ENCODE data around the gene ISY1. TPM values are rescaled to one million over a fixed set of nuclear protein-coding genes. Genes with fewer than 3 reads are reported as not detected.
A peak's percentile ranks its signal among the peaks of the same experiment; 100 is the strongest.

The ISY1 gene
- total and polyA plus RNA-seq, 4 donors = 6.4 to 13.2 (median 10.5) TPM

DNA sequence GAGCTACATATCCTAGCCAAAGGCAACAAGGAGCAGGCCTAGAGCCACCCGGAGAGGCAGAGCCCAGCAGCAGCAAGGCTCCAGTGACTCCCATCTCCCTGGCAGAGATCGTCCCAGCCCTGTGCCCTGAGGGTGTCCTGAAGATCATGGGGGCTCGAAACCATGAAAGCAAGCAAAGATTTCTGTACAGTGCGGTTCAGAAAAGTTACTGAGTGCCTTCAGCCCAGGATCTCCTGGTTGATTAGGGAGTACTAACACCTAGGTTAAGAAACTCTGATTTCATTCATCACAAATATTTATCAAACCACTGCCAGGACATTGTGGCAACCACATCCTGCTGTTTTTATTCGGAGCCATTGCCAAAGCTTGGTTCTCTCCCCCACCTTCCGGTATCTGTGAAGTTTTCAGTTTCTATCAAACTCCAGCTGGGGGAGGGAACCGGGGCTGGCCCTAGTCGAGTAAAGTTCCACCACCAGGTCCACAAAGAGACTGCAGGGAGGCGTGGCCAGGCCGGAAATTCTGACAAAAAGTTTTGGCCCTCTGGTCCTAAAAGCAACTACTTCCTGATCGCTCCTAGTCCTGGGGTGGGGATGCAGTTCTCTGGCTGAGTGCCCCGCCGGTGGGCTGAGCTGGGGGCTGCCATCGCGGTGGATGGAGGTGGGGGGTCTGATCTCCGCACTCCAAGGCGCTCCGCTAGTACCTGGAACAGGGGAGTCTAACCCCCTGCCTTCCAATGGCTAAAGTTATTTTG, 40.4 kb downstream of the ISY1 start:
- Histone ChIP-seq H3K4me1 (ENCODE audit: control insufficient read depth in 4 of 4, insufficient read depth in 4 of 4, low read length in 3 of 4) (peaks cover 17 to 60% (median 52%) of the 10 kb centered on the region in 4 donors), H3K9ac (ENCODE audit: low read depth in 1 of 2, low read length in 2 of 2) (peak overlapping the region; percentile 99), H3K4me3 (ENCODE audit: low read depth in 1 of 3, low read length in 3 of 3) (peak overlapping the region; percentile 70 to 98 (median 96)), H3K27me3 (ENCODE audit: control insufficient read depth in 4 of 4, insufficient read depth in 4 of 4, low read length in 3 of 4) (no peaks in the 10 kb centered on the region), H3K27ac (ENCODE audit: low read depth in 1 of 2, low read length in 2 of 2) (peak overlapping the region; percentile 99 to 100), H3K9me3 (ENCODE audit: control insufficient read depth in 4 of 4, low read length in 3 of 4) (no peaks in the 10 kb centered on the region), H3K36me3 (ENCODE audit: control insufficient read depth in 4 of 4, insufficient read depth in 3 of 4, low read depth in 1 of 4, low read length in 3 of 4) (peaks cover 0 to 6% (median 0%) of the 10 kb centered on the region in 4 donors)
- peak; percentile 66 to 70 for TF ChIP-seq RAD21 (IDR thresholded peaks at IDR 0.05)
- TF ChIP-seq EGR1 (IDR thresholded peaks at IDR 0.05; ENCODE audit: low read depth in 2 of 2) = peak; percentile 72 to 93
- peak; percentile 39 for TF ChIP-seq HNF4G (IDR thresholded peaks at IDR 0.05)
- TF ChIP-seq, protein P1, sequence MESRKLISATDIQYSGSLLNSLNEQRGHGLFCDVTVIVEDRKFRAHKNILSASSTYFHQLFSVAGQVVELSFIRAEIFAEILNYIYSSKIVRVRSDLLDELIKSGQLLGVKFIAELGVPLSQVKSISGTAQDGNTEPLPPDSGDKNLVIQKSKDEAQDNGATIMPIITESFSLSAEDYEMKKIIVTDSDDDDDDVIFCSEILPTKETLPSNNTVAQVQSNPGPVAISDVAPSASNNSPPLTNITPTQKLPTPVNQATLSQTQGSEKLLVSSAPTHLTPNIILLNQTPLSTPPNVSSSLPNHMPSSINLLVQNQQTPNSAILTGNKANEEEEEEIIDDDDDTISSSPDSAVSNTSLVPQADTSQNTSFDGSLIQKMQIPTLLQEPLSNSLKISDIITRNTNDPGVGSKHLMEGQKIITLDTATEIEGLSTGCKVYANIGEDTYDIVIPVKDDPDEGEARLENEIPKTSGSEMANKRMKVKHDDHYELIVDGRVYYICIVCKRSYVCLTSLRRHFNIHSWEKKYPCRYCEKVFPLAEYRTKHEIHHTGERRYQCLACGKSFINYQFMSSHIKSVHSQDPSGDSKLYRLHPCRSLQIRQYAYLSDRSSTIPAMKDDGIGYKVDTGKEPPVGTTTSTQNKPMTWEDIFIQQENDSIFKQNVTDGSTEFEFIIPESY (IDR thresholded peaks at IDR 0.05) = peak; percentile 72
- TF ChIP-seq GABPA (IDR thresholded peaks at IDR 0.05 in 1 of 2, conservative IDR thresholded peaks at IDR 0.05 in 1 of 2) = peak; percentile 67 to 85
- peak; percentile 86 for TF ChIP-seq YY1 (IDR thresholded peaks at IDR 0.05)
- TF ChIP-seq FOXA1 (IDR thresholded peaks at IDR 0.05) = no peak
- no peak for TF ChIP-seq FOXA2 (IDR thresholded peaks at IDR 0.05)
- peak; percentile 78 for TF ChIP-seq TAF1 (conservative IDR thresholded peaks at IDR 0.05)
- TF ChIP-seq RXRA (IDR thresholded peaks at IDR 0.05) = peak; percentile 77 to 91
- peak in 1 of 2 donors; percentile 56 for TF ChIP-seq JUND (IDR thresholded peaks at IDR 0.05)
- TF ChIP-seq, protein P2, sequence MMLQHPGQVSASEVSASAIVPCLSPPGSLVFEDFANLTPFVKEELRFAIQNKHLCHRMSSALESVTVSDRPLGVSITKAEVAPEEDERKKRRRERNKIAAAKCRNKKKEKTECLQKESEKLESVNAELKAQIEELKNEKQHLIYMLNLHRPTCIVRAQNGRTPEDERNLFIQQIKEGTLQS (IDR thresholded peaks at IDR 0.05) = no peak
- TF ChIP-seq HNF4A (conservative IDR thresholded peaks at IDR 0.05) = peak; percentile 68 to 81
- TF ChIP-seq, protein P3, sequence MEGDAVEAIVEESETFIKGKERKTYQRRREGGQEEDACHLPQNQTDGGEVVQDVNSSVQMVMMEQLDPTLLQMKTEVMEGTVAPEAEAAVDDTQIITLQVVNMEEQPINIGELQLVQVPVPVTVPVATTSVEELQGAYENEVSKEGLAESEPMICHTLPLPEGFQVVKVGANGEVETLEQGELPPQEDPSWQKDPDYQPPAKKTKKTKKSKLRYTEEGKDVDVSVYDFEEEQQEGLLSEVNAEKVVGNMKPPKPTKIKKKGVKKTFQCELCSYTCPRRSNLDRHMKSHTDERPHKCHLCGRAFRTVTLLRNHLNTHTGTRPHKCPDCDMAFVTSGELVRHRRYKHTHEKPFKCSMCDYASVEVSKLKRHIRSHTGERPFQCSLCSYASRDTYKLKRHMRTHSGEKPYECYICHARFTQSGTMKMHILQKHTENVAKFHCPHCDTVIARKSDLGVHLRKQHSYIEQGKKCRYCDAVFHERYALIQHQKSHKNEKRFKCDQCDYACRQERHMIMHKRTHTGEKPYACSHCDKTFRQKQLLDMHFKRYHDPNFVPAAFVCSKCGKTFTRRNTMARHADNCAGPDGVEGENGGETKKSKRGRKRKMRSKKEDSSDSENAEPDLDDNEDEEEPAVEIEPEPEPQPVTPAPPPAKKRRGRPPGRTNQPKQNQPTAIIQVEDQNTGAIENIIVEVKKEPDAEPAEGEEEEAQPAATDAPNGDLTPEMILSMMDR (IDR thresholded peaks at IDR 0.05; ENCODE audit: low read depth, low read length, missing input control) = peak; percentile 37
- TF ChIP-seq, protein P4, sequence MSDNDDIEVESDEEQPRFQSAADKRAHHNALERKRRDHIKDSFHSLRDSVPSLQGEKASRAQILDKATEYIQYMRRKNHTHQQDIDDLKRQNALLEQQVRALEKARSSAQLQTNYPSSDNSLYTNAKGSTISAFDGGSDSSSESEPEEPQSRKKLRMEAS (IDR thresholded peaks at IDR 0.05) = peak; percentile 99
- TF ChIP-seq NR2F2 (IDR thresholded peaks at IDR 0.05) = no peak
- TF ChIP-seq, protein P5, sequence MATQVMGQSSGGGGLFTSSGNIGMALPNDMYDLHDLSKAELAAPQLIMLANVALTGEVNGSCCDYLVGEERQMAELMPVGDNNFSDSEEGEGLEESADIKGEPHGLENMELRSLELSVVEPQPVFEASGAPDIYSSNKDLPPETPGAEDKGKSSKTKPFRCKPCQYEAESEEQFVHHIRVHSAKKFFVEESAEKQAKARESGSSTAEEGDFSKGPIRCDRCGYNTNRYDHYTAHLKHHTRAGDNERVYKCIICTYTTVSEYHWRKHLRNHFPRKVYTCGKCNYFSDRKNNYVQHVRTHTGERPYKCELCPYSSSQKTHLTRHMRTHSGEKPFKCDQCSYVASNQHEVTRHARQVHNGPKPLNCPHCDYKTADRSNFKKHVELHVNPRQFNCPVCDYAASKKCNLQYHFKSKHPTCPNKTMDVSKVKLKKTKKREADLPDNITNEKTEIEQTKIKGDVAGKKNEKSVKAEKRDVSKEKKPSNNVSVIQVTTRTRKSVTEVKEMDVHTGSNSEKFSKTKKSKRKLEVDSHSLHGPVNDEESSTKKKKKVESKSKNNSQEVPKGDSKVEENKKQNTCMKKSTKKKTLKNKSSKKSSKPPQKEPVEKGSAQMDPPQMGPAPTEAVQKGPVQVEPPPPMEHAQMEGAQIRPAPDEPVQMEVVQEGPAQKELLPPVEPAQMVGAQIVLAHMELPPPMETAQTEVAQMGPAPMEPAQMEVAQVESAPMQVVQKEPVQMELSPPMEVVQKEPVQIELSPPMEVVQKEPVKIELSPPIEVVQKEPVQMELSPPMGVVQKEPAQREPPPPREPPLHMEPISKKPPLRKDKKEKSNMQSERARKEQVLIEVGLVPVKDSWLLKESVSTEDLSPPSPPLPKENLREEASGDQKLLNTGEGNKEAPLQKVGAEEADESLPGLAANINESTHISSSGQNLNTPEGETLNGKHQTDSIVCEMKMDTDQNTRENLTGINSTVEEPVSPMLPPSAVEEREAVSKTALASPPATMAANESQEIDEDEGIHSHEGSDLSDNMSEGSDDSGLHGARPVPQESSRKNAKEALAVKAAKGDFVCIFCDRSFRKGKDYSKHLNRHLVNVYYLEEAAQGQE (IDR thresholded peaks at IDR 0.05) = peak; percentile 61
- peak; percentile 90 for TF ChIP-seq SP1 (IDR thresholded peaks at IDR 0.05)
- under 1% methylated on average over 18 of the region's 18 CpGs for WGBS
- DNase-seq (ENCODE audit: low spot score) = peak; percentile 72

Measured in liver (tissue), 9 donors.